GM23338 (cell line): Measurements from ENCODE around the gene PTX3. TPM values are rescaled to one million over a fixed set of nuclear protein-coding genes. Genes with fewer than 3 reads are reported as not detected.

ENCODE experiments used
- ATAC-seq: fragments of 200-7000 bp; cut with Tn5 transposase; 3 replicates; pipeline ENCODE4 v1.9.1; 2020
- DNase-seq: peaks from one replicate; pipeline ENCODE4 v3.0.0-alpha.2; 2015; ENCODE audit warnings: low spot score
- H2AFZ ChIP-seq: fragments of 200-600 bp; sonication (generic); 2 replicates; pipeline ENCODE4 v1.8.0; 2016; ENCODE audit warnings: antibody characterized with exemption, mild to moderate bottlenecking, moderate library complexity
- H3F3A ChIP-seq: fragments of 200-600 bp; sonication (generic); replicated peaks from 2 replicates; pipeline ENCODE4 v1.8.0; 2017; ENCODE audit warnings: antibody characterized with exemption, mixed run types, low read depth
- H3K27ac ChIP-seq: fragments of 200-600 bp; sonication (generic); 2 replicates; pipeline ENCODE4 v1.6.1; 2016; ENCODE audit warnings: low read depth
- H3K27me3 ChIP-seq: fragments of 200-600 bp; sonication (generic); 2 replicates; pipeline ENCODE4 v1.8.0; 2016; ENCODE audit warnings: mild to moderate bottlenecking, mixed run types, moderate library complexity; ENCODE audit not compliant: insufficient read depth
- H3K36me3 ChIP-seq: fragments of 200-600 bp; sonication (generic); 2 replicates; pipeline ENCODE4 v1.8.0; 2016; ENCODE audit warnings: mild to moderate bottlenecking; ENCODE audit not compliant: insufficient read depth
- H3K4me1 ChIP-seq: fragments of 200-600 bp; sonication (generic); 2 replicates; pipeline ENCODE4 v1.8.0; 2016; ENCODE audit warnings: mild to moderate bottlenecking, moderate library complexity; ENCODE audit not compliant: insufficient read depth
- H3K4me2 ChIP-seq: fragments of 200-600 bp; sonication (generic); 2 replicates; pipeline ENCODE4 v1.7.1; 2017; ENCODE audit warnings: mixed run types
- H3K4me3 ChIP-seq: fragments of 200-600 bp; sonication (generic); 2 replicates; pipeline ENCODE4 v1.6.1; 2016; ENCODE audit warnings: mixed run types
- H3K79me2 ChIP-seq: fragments of 200-600 bp; sonication (generic); replicated peaks from 2 replicates; pipeline ENCODE4 v1.8.0; 2017; ENCODE audit warnings: mild to moderate bottlenecking; ENCODE audit not compliant: insufficient read depth
- H3K9me2 ChIP-seq: fragments of 200-600 bp; sonication (generic); 2 replicates; pipeline ENCODE4 v1.8.0; 2017; ENCODE audit not compliant: insufficient read depth
- H4K20me1 ChIP-seq: fragments of 200-600 bp; sonication (generic); replicated peaks from 2 replicates; pipeline ENCODE4 v1.8.0; 2017; ENCODE audit warnings: mild to moderate bottlenecking; ENCODE audit not compliant: insufficient read depth
- H3K27ac Mint-ChIP-seq: 2 replicates; pipeline ENCODE4 v1.8.0; 2020; ENCODE audit warnings: inconsistent platforms, mild to moderate bottlenecking, moderate library complexity, mixed read lengths
- H3K27me3 Mint-ChIP-seq: 3 replicates; pipeline ENCODE4 v1.8.0; 2022; ENCODE audit warnings: low read depth, mild to moderate bottlenecking, moderate library complexity, mixed read lengths, inconsistent platforms; ENCODE audit not compliant: insufficient read depth, poor library complexity
- H3K36me3 Mint-ChIP-seq: 3 replicates; pipeline ENCODE4 v1.8.0; 2021; ENCODE audit warnings: low read depth, mild to moderate bottlenecking, inconsistent platforms, moderate library complexity, mixed read lengths
- H3K4me1 Mint-ChIP-seq: 3 replicates; pipeline ENCODE4 v1.8.0; 2020; ENCODE audit warnings: mild to moderate bottlenecking, inconsistent platforms, mixed read lengths
- H3K4me3 Mint-ChIP-seq: 3 replicates; pipeline ENCODE4 v1.8.0; 2021; ENCODE audit warnings: moderate library complexity, mild to moderate bottlenecking, inconsistent platforms, mixed read lengths
- H3K9me3 Mint-ChIP-seq: 3 replicates; pipeline ENCODE4 v1.8.0; 2020; ENCODE audit warnings: moderate library complexity, mild to moderate bottlenecking, inconsistent platforms, mixed read lengths
- CREB1 ChIP-seq: fragments of 250-450 bp; sonication (Bioruptor Pico); IDR thresholded peaks from 2 replicates; pipeline ENCODE4 v1.5.0; 2020; ENCODE audit warnings: low read depth, mild to moderate bottlenecking, moderate library complexity
- CTCF ChIP-seq, 2 experiments: fragments of 200-600 bp in 1 of 2; sonication (generic) in 1 of 2; conservative IDR thresholded peaks; 2 replicates each; pipeline versions ENCODE4 v1.5.1 to v1.6.1; 2016 to 2017; ENCODE audit warnings: antibody characterized with exemption in 2 of 2, low read depth in 2 of 2, mild to moderate bottlenecking in 2 of 2, moderate library complexity in 1 of 2
- ETS1 ChIP-seq: IDR thresholded peaks from 2 replicates; pipeline ENCODE4 v1.6.1; 2016; ENCODE audit warnings: antibody characterized with exemption
- EZH2 ChIP-seq: fragments of 200-600 bp; sonication (generic); IDR thresholded peaks from one replicate; pipeline ENCODE4 v1.8.0; 2017; ENCODE audit warnings: antibody characterized with exemption, mild to moderate bottlenecking, low read depth; ENCODE audit not compliant: unreplicated experiment
- EZH2phosphoT487 ChIP-seq: fragments of 200-600 bp; sonication (generic); IDR thresholded peaks from one replicate; pipeline ENCODE4 v1.8.1; 2018; ENCODE audit warnings: antibody characterized with exemption; ENCODE audit not compliant: unreplicated experiment
- NANOG ChIP-seq: IDR thresholded peaks from 2 replicates; pipeline ENCODE4 v1.6.1; 2016; ENCODE audit warnings: antibody characterized with exemption, borderline replicate concordance
- POLR2AphosphoS5 ChIP-seq: IDR thresholded peaks from 2 replicates; pipeline ENCODE4 v1.6.1; 2016; ENCODE audit warnings: antibody characterized with exemption, low read depth
- REST ChIP-seq: IDR thresholded peaks from one replicate; pipeline ENCODE4 v1.6.1; 2018; ENCODE audit warnings: antibody characterized with exemption; ENCODE audit not compliant: unreplicated experiment
- STAT1 ChIP-seq: IDR thresholded peaks from one replicate; pipeline ENCODE4 v1.6.1; 2016; ENCODE audit warnings: antibody characterized with exemption; ENCODE audit not compliant: unreplicated experiment
- ZNF331 ChIP-seq: fragments of 250-450 bp; sonication (Bioruptor Pico); IDR thresholded peaks from 2 replicates; pipeline ENCODE4 v1.5.0; 2020; ENCODE audit warnings: low read depth, mild to moderate bottlenecking, moderate library complexity
- ZNF462 ChIP-seq: fragments of 250-450 bp; sonication (Bioruptor Pico); IDR thresholded peaks from 2 replicates; pipeline ENCODE4 v1.5.0; 2020; ENCODE audit warnings: mild to moderate bottlenecking, moderate library complexity
- polyA plus RNA-seq: library from polyadenylated mRNA; unstranded; fragments of >200 nt; fragmentation: Nextera tagmentation; extraction: Ambion mirVana; gene quantifications from 2 replicates; pipeline ENCODE4 v1.2.1, GENCODE V29; 2016
- total RNA-seq: library from RNA; depleted of rRNA; stranded (reverse); fragments of >200 nt; shearing (Covaris generic); gene quantifications from 2 replicates; pipeline ENCODE4 v1.2.3, GENCODE V29; 2014

Gene PTX3
- total and polyA plus RNA-seq, 2 experiments from 2014 or later: 1.2 to 2.4 TPM

GRCh38 chr3:157452097-157452496 lies 15.4 kb downstream of the PTX3 start:
- no peaks in the 10 kb centered on the region for H3K4me1 Mint-ChIP-seq
- H3K27me3 Mint-ChIP-seq: peaks cover 2% of the 10 kb centered on the region
- Histone ChIP-seq H3K9me2 (no peaks in the 10 kb centered on the region), H3K4me2 (no peak overlapping the region), H3K27me3 (no peaks in the 10 kb centered on the region), H3K27ac (no peak overlapping the region), H3K79me2 (no peaks in the 10 kb centered on the region), H3K36me3 (no peaks in the 10 kb centered on the region), H2AFZ (no peak overlapping the region), H3F3A (no peaks in the 10 kb centered on the region), H3K4me3 (no peak overlapping the region), H4K20me1 (no peaks in the 10 kb centered on the region), H3K4me1 (no peaks in the 10 kb centered on the region)
- H3K9me3 Mint-ChIP-seq: peaks cover 3% of the 10 kb centered on the region; the same call in 1 of the 3 replicates
- no peaks in the 10 kb centered on the region for H3K36me3 Mint-ChIP-seq
- DNase-seq (no peak), ATAC-seq (no peak)
- TF ChIP-seq REST (no peak), NANOG (no peak), ETS1 (no peak), EZH2 (no peak), ZNF462 (CRISPR knock-in tag) (no peak), EZH2phosphoT487 (no peak), STAT1 (no peak), ZNF331 (no peak), CREB1 (CRISPR knock-in tag) (no peak), POLR2AphosphoS5 (no peak), CTCF (conservative IDR thresholded peaks at IDR 0.05; ENCODE audit: low read depth in 2 of 2) (no peak)
- no peak overlapping the region for H3K4me3 Mint-ChIP-seq
- no peak overlapping the region for H3K27ac Mint-ChIP-seq
